ENCODE results near the gene NLRC5.
A peak's percentile ranks its signal among the peaks of the same experiment; 100 is the strongest.

Gene NLRC5

DNA sequence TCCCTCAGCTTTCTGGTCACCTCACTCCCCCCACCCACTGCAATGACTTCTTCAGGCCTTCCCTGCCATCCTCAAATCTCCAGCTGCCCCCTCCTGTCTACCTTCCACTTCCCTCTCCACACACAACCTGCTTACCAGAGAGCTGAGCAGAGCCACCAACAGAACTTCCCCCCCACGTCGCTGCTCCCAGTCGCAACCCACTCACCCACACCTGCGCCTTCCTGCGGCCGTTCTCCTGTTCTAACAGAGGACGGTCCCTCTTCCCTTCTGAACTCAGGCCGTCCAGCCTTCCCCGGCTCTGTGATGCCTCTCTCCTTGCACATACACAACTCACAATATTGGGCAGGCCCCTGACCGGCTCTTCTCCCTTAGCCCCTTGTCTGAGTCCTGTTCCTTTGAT lies 13.6 kb upstream of the NLRC5 start:
- no peak overlapping the region for H4K91ac ChIP-seq (ENCODE audit: low read length)
- H3K27ac ChIP-seq (ENCODE audit: low read length, poor library complexity, severe bottlenecking): no peak overlapping the region

DNA sequence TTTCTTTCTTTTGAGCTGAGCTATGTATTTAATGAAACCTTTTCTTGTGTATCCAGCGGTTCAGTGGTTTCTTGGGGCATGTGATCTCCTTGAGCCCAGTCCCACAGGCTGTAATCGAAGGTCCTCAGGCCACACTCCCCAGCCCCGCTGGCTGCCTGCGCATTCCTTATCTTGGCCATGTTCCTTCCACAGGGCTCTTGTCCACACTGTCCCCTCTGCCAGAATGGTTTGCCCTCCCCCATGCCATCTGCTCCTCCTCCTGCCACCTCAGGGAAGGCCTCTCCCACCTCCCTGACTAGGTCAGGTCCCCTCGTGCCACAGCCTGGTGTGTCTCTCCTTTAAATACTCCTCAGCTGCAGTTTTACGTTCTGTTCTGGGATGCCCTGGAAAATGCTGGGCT lies 12.1 kb upstream of the NLRC5 start:
- 93% methylated on average over 6 of the region's 6 CpGs for WGBS
- Histone ChIP-seq H3K27me3 (ENCODE audit: control insufficient read depth in 1 of 2, insufficient read depth in 1 of 2, low read length in 2 of 2) (peaks cover 0 to 11% of the 10 kb centered on the region in 2 experiments), H2AK5ac (ENCODE audit: low read length, severe bottlenecking) (no peak overlapping the region), H2BK15ac (ENCODE audit: low read depth, poor library complexity, severe bottlenecking) (no peak overlapping the region), H3K4me1 (ENCODE audit: control insufficient read depth, insufficient read depth, low read depth, low read length) (peaks cover 4% of the 10 kb centered on the region), H3K18ac (ENCODE audit: low read depth in 1 of 2, low read length in 2 of 2) (no peak overlapping the region), H4K8ac (ENCODE audit: low read length) (no peak overlapping the region), H3K14ac (ENCODE audit: low read length in 2 of 2) (no peak overlapping the region), H3K9me3 (ENCODE audit: control insufficient read depth, low read length) (no peaks in the 10 kb centered on the region), H3K36me3 (ENCODE audit: control insufficient read depth in 1 of 2, insufficient read depth in 2 of 2, low read depth in 1 of 2, low read length in 2 of 2) (peaks cover 0 to 7% of the 10 kb centered on the region in 2 experiments), H3K9ac (ENCODE audit: low read length) (no peak overlapping the region), H4K91ac (ENCODE audit: low read length) (peak overlapping the region; percentile 22), H2BK12ac (ENCODE audit: low read length in 2 of 2) (no peak overlapping the region), H3K79me1 (replicated peaks; ENCODE audit: low read length, poor library complexity, severe bottlenecking) (no peaks in the 10 kb centered on the region), H2BK5ac (ENCODE audit: low read depth, low read length, poor library complexity, severe bottlenecking) (no peak overlapping the region), H2BK120ac (ENCODE audit: low read depth, low read length) (no peak overlapping the region), H3K4ac (ENCODE audit: low read depth in 1 of 2, low read length in 2 of 2) (no peak overlapping the region), H3K27ac (ENCODE audit: low read length, poor library complexity, severe bottlenecking) (no peak overlapping the region), H2AFZ (ENCODE audit: low read depth, low read length) (no peak overlapping the region), H3K4me3 (ENCODE audit: insufficient read depth in 1 of 2, low read depth in 1 of 2, low read length in 2 of 2) (no peak overlapping the region), H3K4me2 (ENCODE audit: low read length, poor library complexity, severe bottlenecking) (no peak overlapping the region), H3K23ac (ENCODE audit: low read length in 2 of 2) (no peak overlapping the region)
- DNase-seq: no peak

More for the DNA sequence above, 13.6 kb upstream of the NLRC5 start:
- H3K4ac ChIP-seq (ENCODE audit: low read depth in 1 of 2, low read length in 2 of 2): no peak overlapping the region
- H2BK15ac ChIP-seq (ENCODE audit: low read depth, poor library complexity, severe bottlenecking): no peak overlapping the region
- H4K8ac ChIP-seq (ENCODE audit: low read length): no peak overlapping the region
- no peaks in the 10 kb centered on the region for H3K79me1 ChIP-seq (replicated peaks; ENCODE audit: low read length, poor library complexity, severe bottlenecking)
- H3K23ac ChIP-seq (ENCODE audit: low read length in 2 of 2): no peak overlapping the region
- H3K36me3 ChIP-seq (ENCODE audit: control insufficient read depth in 1 of 2, insufficient read depth in 2 of 2, low read depth in 1 of 2, low read length in 2 of 2): no peaks in the 10 kb centered on the region
- H3K18ac ChIP-seq (ENCODE audit: low read depth in 1 of 2, low read length in 2 of 2): no peak overlapping the region
- no peak overlapping the region for H3K14ac ChIP-seq (ENCODE audit: low read length in 2 of 2)
- WGBS: 90% methylated on average over 10 of the region's 10 CpGs
- H2AK5ac ChIP-seq (ENCODE audit: low read length, severe bottlenecking): no peak overlapping the region
- no peaks in the 10 kb centered on the region for H3K9me3 ChIP-seq (ENCODE audit: control insufficient read depth, low read length)
- H2BK120ac ChIP-seq (ENCODE audit: low read depth, low read length): no peak overlapping the region
- H3K4me1 ChIP-seq (ENCODE audit: control insufficient read depth, insufficient read depth, low read depth, low read length): peaks cover 5% of the 10 kb centered on the region
- H2BK12ac ChIP-seq (ENCODE audit: low read length in 2 of 2): no peak overlapping the region
- H2BK5ac ChIP-seq (ENCODE audit: low read depth, low read length, poor library complexity, severe bottlenecking): no peak overlapping the region
- H3K9ac ChIP-seq (ENCODE audit: low read length): no peak overlapping the region
- H3K4me3 ChIP-seq (ENCODE audit: insufficient read depth in 1 of 2, low read depth in 1 of 2, low read length in 2 of 2): no peak overlapping the region
- H3K27me3 ChIP-seq (ENCODE audit: control insufficient read depth in 1 of 2, insufficient read depth in 1 of 2, low read length in 2 of 2): peaks cover 0 to 22% of the 10 kb centered on the region in 2 experiments
- H3K4me2 ChIP-seq (ENCODE audit: low read length, poor library complexity, severe bottlenecking): no peak overlapping the region
- DNase-seq: no peak
- no peak overlapping the region for H2AFZ ChIP-seq (ENCODE audit: low read depth, low read length)

DNA sequence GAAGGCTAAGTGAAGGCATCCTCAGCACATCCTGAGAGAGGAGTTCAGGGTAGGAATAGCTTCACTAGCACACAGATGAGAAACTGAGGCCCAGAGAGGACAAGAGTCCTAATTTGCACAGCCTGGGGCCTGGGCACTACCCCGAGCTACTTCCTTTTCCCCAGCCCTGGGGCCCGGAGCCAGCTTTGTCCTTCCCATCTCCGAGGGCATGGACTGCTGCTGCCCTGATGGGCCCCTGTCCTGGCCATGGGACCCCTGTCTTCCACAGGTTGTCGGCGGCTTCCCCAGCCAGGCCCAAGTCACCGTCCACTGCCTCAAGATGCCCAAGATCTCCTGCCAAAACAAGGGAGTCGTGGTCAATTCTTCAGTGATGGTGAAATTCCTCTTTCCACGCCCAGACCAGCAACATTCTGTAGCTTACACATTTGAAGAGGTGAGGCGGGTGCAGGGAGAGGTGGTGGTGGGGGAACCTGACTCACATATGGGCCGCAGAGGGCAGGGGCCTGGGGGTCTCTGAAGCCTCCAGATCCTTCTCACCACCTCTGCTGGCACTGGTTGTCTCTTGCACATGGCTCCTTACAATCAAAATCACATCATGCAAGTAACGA lies 11.4 kb upstream of the NLRC5 start:
- H2BK5ac ChIP-seq (ENCODE audit: low read depth, low read length, poor library complexity, severe bottlenecking): no peak overlapping the region
- no peak overlapping the region for H2AK5ac ChIP-seq (ENCODE audit: low read length, severe bottlenecking)
- H3K36me3 ChIP-seq (ENCODE audit: control insufficient read depth in 1 of 2, insufficient read depth in 2 of 2, low read depth in 1 of 2, low read length in 2 of 2): peaks cover 0 to 7% of the 10 kb centered on the region in 2 experiments
- no peak for DNase-seq
- H3K27ac ChIP-seq (ENCODE audit: low read length, poor library complexity, severe bottlenecking): no peak overlapping the region
- no peak overlapping the region for H2AFZ ChIP-seq (ENCODE audit: low read depth, low read length)
- H4K8ac ChIP-seq (ENCODE audit: low read length): no peak overlapping the region
- H3K23ac ChIP-seq (ENCODE audit: low read length in 2 of 2): peak overlapping the region in 1 of 2 experiments; percentile 26
- no peak overlapping the region for H3K9ac ChIP-seq (ENCODE audit: low read length)
- WGBS: 97% methylated on average over 10 of the region's 11 CpGs
- H3K18ac ChIP-seq (ENCODE audit: low read depth in 1 of 2, low read length in 2 of 2): no peak overlapping the region
- H3K27me3 ChIP-seq (ENCODE audit: control insufficient read depth in 1 of 2, insufficient read depth in 1 of 2, low read length in 2 of 2): peaks cover 0 to 11% of the 10 kb centered on the region in 2 experiments
- no peak overlapping the region for H3K4me3 ChIP-seq (ENCODE audit: insufficient read depth in 1 of 2, low read depth in 1 of 2, low read length in 2 of 2)
- H3K4me2 ChIP-seq (ENCODE audit: low read length, poor library complexity, severe bottlenecking): no peak overlapping the region
- H3K14ac ChIP-seq (ENCODE audit: low read length in 2 of 2): no peak overlapping the region
- H2BK15ac ChIP-seq (ENCODE audit: low read depth, poor library complexity, severe bottlenecking): no peak overlapping the region
- peaks cover 2% of the 10 kb centered on the region for H3K4me1 ChIP-seq (ENCODE audit: control insufficient read depth, insufficient read depth, low read depth, low read length)
- no peaks in the 10 kb centered on the region for H3K79me1 ChIP-seq (replicated peaks; ENCODE audit: low read length, poor library complexity, severe bottlenecking)
- H3K4ac ChIP-seq (ENCODE audit: low read depth in 1 of 2, low read length in 2 of 2): no peak overlapping the region
- H2BK120ac ChIP-seq (ENCODE audit: low read depth, low read length): no peak overlapping the region
- no peak overlapping the region for H2BK12ac ChIP-seq (ENCODE audit: low read length in 2 of 2)
- H4K91ac ChIP-seq (ENCODE audit: low read length): no peak overlapping the region
- no peaks in the 10 kb centered on the region for H3K9me3 ChIP-seq (ENCODE audit: control insufficient read depth, low read length)

DNA sequence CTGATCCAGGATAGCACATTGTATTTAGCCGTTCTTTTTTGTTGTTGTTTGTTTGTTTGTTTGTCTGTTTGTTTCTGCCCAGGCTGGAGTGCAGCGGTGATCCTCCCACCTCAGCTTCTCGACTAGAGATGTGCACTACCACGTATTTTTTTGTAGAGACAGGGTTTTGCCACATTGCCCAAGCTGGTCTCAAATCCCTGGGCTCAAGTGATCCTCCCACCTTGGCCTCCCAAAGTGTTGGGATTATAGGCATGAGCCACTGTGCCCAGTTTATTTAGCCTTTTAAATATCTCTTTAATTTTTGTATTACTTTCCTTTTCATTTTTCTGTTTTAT lies 9.2 kb upstream of the NLRC5 start:
- H3K4ac ChIP-seq (ENCODE audit: low read depth in 1 of 2, low read length in 2 of 2): no peak overlapping the region
- H2AK5ac ChIP-seq (ENCODE audit: low read length, severe bottlenecking): no peak overlapping the region
- H3K27me3 ChIP-seq (ENCODE audit: control insufficient read depth in 1 of 2, insufficient read depth in 1 of 2, low read length in 2 of 2): peaks cover 0 to 1% of the 10 kb centered on the region in 2 experiments
- H3K4me3 ChIP-seq (ENCODE audit: insufficient read depth in 1 of 2, low read depth in 1 of 2, low read length in 2 of 2): no peak overlapping the region
- H3K18ac ChIP-seq (ENCODE audit: low read depth in 1 of 2, low read length in 2 of 2): no peak overlapping the region
- H3K4me2 ChIP-seq (ENCODE audit: low read length, poor library complexity, severe bottlenecking): no peak overlapping the region
- H4K91ac ChIP-seq (ENCODE audit: low read length): no peak overlapping the region
- H3K14ac ChIP-seq (ENCODE audit: low read length in 2 of 2): no peak overlapping the region
- H2BK120ac ChIP-seq (ENCODE audit: low read depth, low read length): no peak overlapping the region
- peaks cover 0 to 15% of the 10 kb centered on the region in 2 experiments for H3K36me3 ChIP-seq (ENCODE audit: control insufficient read depth in 1 of 2, insufficient read depth in 2 of 2, low read depth in 1 of 2, low read length in 2 of 2)
- no peak overlapping the region for H3K27ac ChIP-seq (ENCODE audit: low read length, poor library complexity, severe bottlenecking)
- peaks cover 2% of the 10 kb centered on the region for H3K4me1 ChIP-seq (ENCODE audit: control insufficient read depth, insufficient read depth, low read depth, low read length)
- H3K23ac ChIP-seq (ENCODE audit: low read length in 2 of 2): no peak overlapping the region
- H2BK15ac ChIP-seq (ENCODE audit: low read depth, poor library complexity, severe bottlenecking): no peak overlapping the region
- no peak for DNase-seq
- H3K9me3 ChIP-seq (ENCODE audit: control insufficient read depth, low read length): no peaks in the 10 kb centered on the region
- no peak overlapping the region for H2BK5ac ChIP-seq (ENCODE audit: low read depth, low read length, poor library complexity, severe bottlenecking)
- H2AFZ ChIP-seq (ENCODE audit: low read depth, low read length): no peak overlapping the region
- no peaks in the 10 kb centered on the region for H3K79me1 ChIP-seq (replicated peaks; ENCODE audit: low read length, poor library complexity, severe bottlenecking)
- H3K9ac ChIP-seq (ENCODE audit: low read length): no peak overlapping the region
- H2BK12ac ChIP-seq (ENCODE audit: low read length in 2 of 2): no peak overlapping the region
- H4K8ac ChIP-seq (ENCODE audit: low read length): no peak overlapping the region
- 90% methylated on average over 4 of the region's 4 CpGs for WGBS
